Epithelial cell of esophagus (primary cell): ENCODE data around the gene LAMTOR1.

Source experiments
- DNase-seq: peaks from one replicate; pipeline ENCODE4 v3.0.0; 2010; ENCODE audit warnings: low read depth
- H3K4me3 ChIP-seq: 2 replicates; pipeline ENCODE4 v1.5.1; 2011; ENCODE audit warnings: mild to moderate bottlenecking, low read length, control low read depth
- CTCF ChIP-seq: IDR thresholded peaks from 2 replicates; pipeline ENCODE4 v1.5.1; 2011; ENCODE audit warnings: low read depth, mild to moderate bottlenecking, low read length, control low read depth, inconsistent platforms; ENCODE audit not compliant: insufficient read depth; ENCODE audit errors: missing control alignments

Gene LAMTOR1

GRCh38 chr11:72127923-72128322 is 24.8 kb upstream of the LAMTOR1 start:
- no peak for TF ChIP-seq CTCF
- no peak for DNase-seq
- no peak overlapping the region for H3K4me3 ChIP-seq

GRCh38 chr11:72125956-72126355 is 22.9 kb upstream of the LAMTOR1 start:
- no peak for TF ChIP-seq CTCF
- no peak overlapping the region for H3K4me3 ChIP-seq
- DNase-seq, result no peak

- DNase-seq, result no peak
- no peak overlapping the region for H3K4me3 ChIP-seq
- no peak for TF ChIP-seq CTCF
Observed at GRCh38 chr11:72124046-72124445, 20.9 kb upstream of the LAMTOR1 start.

- no peak for DNase-seq
- TF ChIP-seq CTCF, result no peak
- no peak overlapping the region for H3K4me3 ChIP-seq
Observed at GRCh38 chr11:72123117-72123653, 20.1 kb upstream of the LAMTOR1 start.

- no peak for DNase-seq
- H3K4me3 ChIP-seq, result no peak overlapping the region
- TF ChIP-seq CTCF, result no peak
Observed at GRCh38 chr11:72122607-72123006, 19.5 kb upstream of the LAMTOR1 start.

- DNase-seq, result no peak
- no peak for TF ChIP-seq CTCF
- no peak overlapping the region for H3K4me3 ChIP-seq
Observed at GRCh38 chr11:72120930-72121329, 17.8 kb upstream of the LAMTOR1 start.

GRCh38 chr11:72119198-72119597 is 16.1 kb upstream of the LAMTOR1 start:
- DNase-seq, result no peak
- no peak for TF ChIP-seq CTCF
- no peak overlapping the region for H3K4me3 ChIP-seq
